HG02938 (cell line): ENCODE data around the gene TUBB1.
"Not testable (repeated sequence)": the region's sequence is repeated elsewhere in the genome, so short reads cannot be mapped to it uniquely, and the experiment has no call there.

Source experiments
- ATAC-seq: cut with Tn5 transposase; IDR thresholded peaks from one replicate; pipeline ENCODE4 v1.9.1; 2021; ENCODE audit warnings: mild to moderate bottlenecking, moderate library complexity; ENCODE audit not compliant: unreplicated experiment

TUBB1 gene

GRCh38 chr20:59005523-59006166, 13.6 kb upstream of the TUBB1 start:
- no peak for ATAC-seq

DNA sequence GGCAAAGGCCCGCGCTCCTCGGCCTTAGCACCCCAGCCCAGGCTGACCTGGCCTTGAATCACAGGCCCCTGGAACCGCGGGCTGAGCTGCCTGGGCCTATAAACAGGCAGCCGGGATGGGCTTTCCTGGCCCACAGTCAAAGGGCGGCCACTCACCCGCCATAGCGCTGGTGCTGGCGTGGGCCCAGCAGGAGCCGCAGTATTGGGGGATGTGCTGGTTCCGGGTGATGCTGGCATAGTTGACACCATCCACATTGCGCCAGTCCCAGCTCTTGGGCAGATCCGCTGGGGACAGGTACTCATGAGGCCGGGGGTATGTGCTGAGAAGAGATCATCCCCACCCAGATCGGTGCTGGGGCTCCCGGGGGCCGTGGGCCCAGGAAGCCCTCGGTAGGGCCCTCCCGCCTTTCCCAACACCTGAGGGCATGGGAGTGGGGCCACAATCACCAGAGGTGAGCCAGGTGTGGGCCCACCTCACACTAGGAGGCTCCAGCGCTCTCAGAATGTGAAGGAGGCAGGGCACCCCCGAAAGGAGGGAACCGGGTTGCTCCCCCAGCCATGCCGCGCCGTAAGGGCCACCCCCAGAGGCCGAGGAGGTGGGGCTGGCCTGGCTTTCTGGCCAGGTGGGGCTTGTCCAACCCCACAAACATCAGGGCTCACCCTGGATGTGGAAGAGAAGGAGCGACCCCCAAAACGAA, 12.9 kb upstream of the TUBB1 start:
- ATAC-seq = no peak

DNA sequence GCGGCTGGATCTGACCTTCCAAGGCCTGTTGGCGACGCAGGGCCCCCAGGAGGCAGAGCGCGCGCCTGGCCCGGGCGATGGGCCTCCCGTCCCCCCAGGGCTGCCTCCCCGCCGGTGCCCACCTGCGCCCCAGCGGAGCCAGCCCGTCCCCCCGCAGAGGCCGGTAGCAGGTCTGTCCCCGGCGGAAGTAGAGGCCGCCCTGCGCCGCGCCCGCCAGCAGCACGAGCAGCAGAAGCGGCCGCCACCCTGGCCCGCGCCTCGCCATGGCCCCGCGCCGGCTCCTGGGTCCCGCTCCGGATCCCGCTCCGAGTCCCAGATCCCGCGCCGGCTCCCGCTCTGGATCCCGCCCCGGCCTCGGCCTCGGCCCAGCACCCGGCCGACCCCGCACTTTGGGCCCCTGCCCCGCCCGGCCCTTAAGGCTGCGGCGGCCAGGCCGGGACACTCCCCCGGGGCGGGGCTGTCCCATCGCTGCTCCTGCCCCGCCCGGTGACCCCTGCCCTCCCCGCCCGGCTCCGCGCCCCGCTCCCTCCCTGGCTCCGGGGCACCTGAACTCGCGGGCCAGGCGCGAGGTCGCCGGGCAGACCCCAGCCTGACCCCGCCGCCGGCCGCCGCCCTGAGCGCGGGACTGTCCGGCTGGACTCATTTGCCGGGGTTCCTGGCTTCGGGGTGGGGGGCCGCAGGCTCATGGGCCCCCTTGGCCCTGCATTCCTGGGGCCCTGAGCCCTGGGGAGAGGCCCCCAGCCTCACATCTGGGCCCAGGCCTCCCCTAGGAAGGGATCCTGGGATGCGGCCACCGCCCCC, 12.2 kb upstream of the TUBB1 start, which contains the start of gene CTSZ:
Gene CTSZ, minus strand, starts transcription at position 391 of the 801 bp plus-strand sequence. Its CDS starts 126 bp downstream, at position 265.
- ATAC-seq = no peak

DNA sequence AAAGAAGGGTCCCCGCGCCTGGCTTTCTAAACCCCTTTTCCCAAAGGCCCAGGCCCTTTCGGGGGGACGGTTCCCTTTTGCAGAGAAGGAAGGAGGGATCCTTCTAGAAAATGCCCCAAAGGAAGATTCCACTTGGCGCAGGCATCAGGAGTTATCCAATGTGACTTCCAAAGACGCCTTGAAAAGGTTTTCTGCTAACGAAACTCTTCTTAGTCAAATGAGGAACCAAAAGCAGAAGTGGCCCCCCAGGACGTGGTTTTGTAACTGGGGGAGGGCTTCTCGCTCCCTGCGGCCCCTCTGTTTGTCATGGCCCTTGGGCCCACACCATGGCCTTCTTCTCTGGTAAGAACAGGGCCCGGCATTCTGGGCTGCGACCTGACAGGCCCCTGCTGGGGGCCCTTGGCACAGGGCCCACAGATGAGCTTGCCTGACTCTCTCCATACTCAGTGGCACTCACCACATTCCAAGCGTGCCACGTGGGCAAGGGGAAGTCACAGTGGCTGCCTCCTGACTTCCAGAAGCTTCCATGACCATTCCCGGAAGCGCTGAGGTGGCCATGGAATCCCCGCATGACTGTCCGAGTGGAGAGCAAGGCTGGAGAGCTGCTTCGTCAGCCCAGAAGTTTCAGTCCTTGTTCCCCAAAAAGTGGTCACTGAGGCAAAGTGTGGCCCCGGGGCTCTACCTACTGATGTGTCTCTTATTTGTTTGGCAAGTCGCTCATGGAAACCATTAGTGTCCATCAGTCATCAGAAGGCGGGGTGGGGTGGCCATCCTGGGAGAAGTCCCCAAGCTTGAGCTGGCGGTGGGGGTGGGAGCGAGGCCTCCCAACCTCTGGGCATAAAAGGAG, 11.3 kb upstream of the TUBB1 start:
- ATAC-seq = peak; percentile 30

GRCh38 chr20:59008715-59009336, 10.4 kb upstream of the TUBB1 start:
- ATAC-seq = no peak

GRCh38 chr20:59010321-59010994, 8.8 kb upstream of the TUBB1 start:
- no peak for ATAC-seq

- ATAC-seq = no peak
These were observed 8.0 kb upstream of the TUBB1 start for GRCh38 chr20:59010995-59011873.

DNA sequence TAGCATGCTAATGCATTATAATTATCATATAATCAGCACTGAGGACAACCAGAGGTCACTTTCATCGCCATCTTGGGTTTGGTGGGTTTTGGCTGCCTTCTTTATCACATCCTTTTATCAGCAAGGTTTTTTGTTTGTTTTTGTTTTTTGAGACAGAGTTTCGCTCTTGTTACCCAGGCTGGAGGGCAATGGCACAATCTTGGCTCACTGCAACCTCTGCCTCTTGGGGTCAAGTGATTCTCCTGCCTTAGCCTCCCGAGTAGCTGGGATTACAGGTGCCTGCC, 7.4 kb upstream of the TUBB1 start:
- ATAC-seq = not testable (repeated sequence)

DNA sequence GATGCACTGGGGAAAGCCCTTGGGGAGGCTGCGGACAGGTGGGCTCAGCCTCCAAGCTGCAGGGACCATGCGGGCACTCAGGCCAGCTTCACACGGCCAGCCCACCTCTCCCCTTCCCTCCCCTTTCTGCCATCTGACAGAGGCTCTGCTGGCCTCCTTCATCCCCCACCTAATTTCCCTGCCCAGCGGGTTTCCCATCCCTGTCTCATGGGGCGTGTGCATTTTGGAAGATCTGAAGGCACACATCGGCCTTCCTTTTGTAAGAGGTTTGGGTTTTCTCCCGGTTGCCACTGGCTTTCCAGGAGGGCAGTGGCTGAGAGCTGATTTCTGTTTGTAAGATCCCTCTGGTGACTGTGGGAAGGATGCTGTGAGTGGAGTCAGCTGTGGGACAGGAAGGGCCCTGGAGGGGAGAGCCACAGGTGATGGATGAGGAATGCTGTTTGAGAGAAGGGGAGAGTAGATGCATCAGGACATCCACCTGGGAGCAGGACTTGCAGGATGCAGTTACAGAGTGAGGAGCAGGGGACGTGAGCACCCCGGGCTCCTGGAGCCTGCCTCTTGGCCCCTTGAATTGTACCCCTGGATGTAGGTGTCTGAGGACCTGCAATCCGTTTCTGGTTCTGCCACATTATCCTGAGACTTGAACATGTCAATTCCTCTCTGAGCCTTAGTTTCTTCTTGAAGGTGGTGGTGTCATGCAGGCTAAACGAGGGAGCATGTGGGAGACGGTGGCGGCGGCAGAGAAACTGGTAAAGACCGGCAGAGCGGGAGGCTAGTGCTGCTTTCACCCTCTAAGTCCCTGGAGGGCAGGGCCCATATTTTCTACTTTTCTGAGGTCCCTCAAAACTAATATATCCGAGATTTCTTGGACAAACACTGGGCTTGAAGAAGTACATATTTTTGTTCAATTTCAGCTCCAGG, 5.9 kb upstream of the TUBB1 start:
- ATAC-seq = no peak

- ATAC-seq = no peak
These were observed 5.1 kb upstream of the TUBB1 start for GRCh38 chr20:59013959-59014608.

GRCh38 chr20:59014680-59015389, 4.4 kb upstream of the TUBB1 start:
- ATAC-seq = no peak

DNA sequence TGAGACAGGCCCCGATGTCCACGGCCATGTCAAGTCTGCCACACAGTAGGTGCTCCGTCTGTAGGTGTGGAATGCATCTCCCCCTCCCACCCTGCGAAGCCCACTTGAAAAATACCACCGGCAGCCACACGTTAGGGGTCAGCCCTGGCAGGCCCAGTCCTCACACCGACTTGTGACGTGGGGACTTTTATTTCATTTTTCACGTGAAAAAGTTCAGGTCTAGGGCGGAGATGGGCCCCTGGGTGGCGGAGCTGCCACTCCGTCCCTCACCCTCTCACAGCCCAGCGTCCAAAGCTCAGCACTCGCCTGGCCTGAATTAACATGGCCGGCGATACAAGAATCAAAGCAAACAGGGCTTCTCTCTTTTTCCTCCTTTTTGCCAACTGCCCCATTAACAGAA, 3.8 kb upstream of the TUBB1 start:
- ATAC-seq = no peak

- ATAC-seq = no peak
These were observed 3.2 kb upstream of the TUBB1 start for GRCh38 chr20:59015812-59016711.

GRCh38 chr20:59016795-59017492, 2.3 kb upstream of the TUBB1 start:
- no peak for ATAC-seq

DNA sequence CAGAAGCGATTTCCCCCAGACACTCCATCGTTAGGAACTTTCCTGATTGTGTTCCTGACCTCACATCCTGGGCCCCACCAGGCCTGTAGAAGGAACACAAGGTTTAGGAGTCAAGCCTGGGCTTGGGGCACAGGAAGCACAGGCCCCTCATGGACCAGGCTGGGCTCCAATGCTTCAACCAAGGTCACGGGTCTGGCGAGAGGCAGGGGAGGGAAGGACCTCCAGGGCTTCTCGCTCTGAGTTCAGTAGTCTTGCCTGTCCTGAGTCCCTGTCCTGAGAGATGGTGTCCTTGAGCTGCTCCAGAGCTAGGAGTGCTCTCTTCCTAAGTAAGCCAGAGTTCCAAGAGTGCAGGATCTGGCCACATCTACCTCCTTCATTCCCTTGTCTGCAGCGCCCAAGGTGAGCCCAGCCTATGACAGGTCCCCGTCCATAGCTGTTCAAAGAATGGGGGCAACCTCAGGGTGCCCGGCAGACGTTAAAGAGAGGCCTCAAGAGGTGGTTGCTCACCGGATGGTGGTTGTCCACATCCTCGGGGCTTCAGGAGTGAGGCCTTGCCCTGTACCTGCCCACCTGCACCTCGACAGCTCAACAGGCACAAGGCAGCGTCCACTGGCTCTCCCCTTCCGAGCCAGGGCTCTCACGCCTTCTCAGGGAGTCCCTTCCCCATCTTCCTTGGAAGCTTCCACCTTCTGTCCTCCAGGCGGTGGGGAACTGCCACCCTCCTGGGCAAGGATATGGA, 1.6 kb upstream of the TUBB1 start:
- ATAC-seq = no peak
